Osteocyte (in vitro differentiated cells): Measurements from ENCODE around the gene RBM18. TPM values are rescaled to one million over a fixed set of nuclear protein-coding genes. Genes with fewer than 3 reads are reported as not detected.

Experiments used
- DNase-seq: peaks from one replicate; pipeline ENCODE4 v3.0.0; 2021; ENCODE audit warnings: mixed read lengths; ENCODE audit not compliant: unreplicated experiment; ENCODE audit errors: extremely low spot score
- H3K27ac Mint-ChIP-seq: one replicate; pipeline ENCODE4 v1.8.0; 2021; ENCODE audit warnings: mild to moderate bottlenecking, mixed read lengths; ENCODE audit not compliant: unreplicated experiment
- H3K27me3 Mint-ChIP-seq: one replicate; pipeline ENCODE4 v1.8.0; 2021; ENCODE audit warnings: mixed read lengths; ENCODE audit not compliant: unreplicated experiment
- H3K36me3 Mint-ChIP-seq: one replicate; pipeline ENCODE4 v1.8.0; 2021; ENCODE audit warnings: mixed read lengths; ENCODE audit not compliant: unreplicated experiment
- H3K4me1 Mint-ChIP-seq: one replicate; pipeline ENCODE4 v1.8.0; 2021; ENCODE audit warnings: mixed read lengths; ENCODE audit not compliant: unreplicated experiment
- H3K4me3 Mint-ChIP-seq: one replicate; pipeline ENCODE4 v1.8.0; 2021; ENCODE audit warnings: mild to moderate bottlenecking, moderate library complexity, mixed read lengths; ENCODE audit not compliant: unreplicated experiment
- H3K9me3 Mint-ChIP-seq: one replicate; pipeline ENCODE4 v1.8.0; 2021; ENCODE audit warnings: mixed read lengths; ENCODE audit not compliant: unreplicated experiment
- CTCF ChIP-seq: fragments of 200-600 bp; sonication (generic); IDR thresholded peaks from 2 replicates; pipeline ENCODE4 v1.5.0; 2021; ENCODE audit warnings: antibody characterized with exemption, mild to moderate bottlenecking, moderate library complexity
- total RNA-seq: library from RNA; stranded (reverse); gene quantifications from 2 replicates; pipeline ENCODE4 v1.2.1, GENCODE V29; 2021

Gene RBM18
- total RNA-seq, 1 donor from 2014 or later = 24.2 TPM

GRCh38 chr9:122204491-122204890, 60.1 kb downstream of the RBM18 start:
- H3K36me3 Mint-ChIP-seq = no peaks in the 10 kb centered on the region
- no peak for TF ChIP-seq CTCF
- H3K4me1 Mint-ChIP-seq = peaks cover 28% of the 10 kb centered on the region
- H3K27me3 Mint-ChIP-seq = peaks cover 9% of the 10 kb centered on the region
- no peaks in the 10 kb centered on the region for H3K9me3 Mint-ChIP-seq
- no peak overlapping the region for H3K4me3 Mint-ChIP-seq
- no peak for DNase-seq
- H3K27ac Mint-ChIP-seq = no peak overlapping the region

- no peak for TF ChIP-seq CTCF
These were observed 60.6 kb downstream of the RBM18 start for GRCh38 chr9:122204055-122204454.

DNA sequence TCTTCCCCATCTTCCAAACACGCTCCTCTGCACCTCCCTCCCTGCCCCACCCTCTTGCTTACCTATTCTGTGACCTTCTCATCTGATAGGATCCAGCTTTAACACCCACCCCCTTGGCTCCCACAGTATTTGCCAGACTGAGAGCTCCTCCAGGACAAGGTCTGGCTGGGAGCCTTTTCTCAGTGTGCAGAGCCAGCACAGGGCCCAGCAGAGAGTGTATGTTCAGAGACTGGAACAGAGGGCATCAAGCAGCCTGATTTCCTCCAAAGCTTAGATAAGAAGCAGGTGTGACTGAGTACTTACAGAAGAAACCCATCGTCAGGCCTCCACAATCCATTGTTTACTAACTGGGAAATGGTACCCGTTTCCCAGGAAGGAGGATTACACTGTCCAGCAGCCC, 62.5 kb downstream of the RBM18 start:
- H3K9me3 Mint-ChIP-seq = no peaks in the 10 kb centered on the region
- H3K4me3 Mint-ChIP-seq = no peak overlapping the region
- peaks cover 25% of the 10 kb centered on the region for H3K4me1 Mint-ChIP-seq
- H3K36me3 Mint-ChIP-seq = no peaks in the 10 kb centered on the region
- peaks cover 15% of the 10 kb centered on the region for H3K27me3 Mint-ChIP-seq
- H3K27ac Mint-ChIP-seq = no peak overlapping the region
- no peak for DNase-seq
- no peak for TF ChIP-seq CTCF

More at GRCh38 chr9:122204055-122204454, 60.6 kb downstream of the RBM18 start:
- no peaks in the 10 kb centered on the region for H3K36me3 Mint-ChIP-seq
- H3K9me3 Mint-ChIP-seq = no peaks in the 10 kb centered on the region
- no peak overlapping the region for H3K4me3 Mint-ChIP-seq
- peaks cover 28% of the 10 kb centered on the region for H3K4me1 Mint-ChIP-seq
- H3K27me3 Mint-ChIP-seq = peaks cover 9% of the 10 kb centered on the region
- H3K27ac Mint-ChIP-seq = no peak overlapping the region
- DNase-seq = no peak

DNA sequence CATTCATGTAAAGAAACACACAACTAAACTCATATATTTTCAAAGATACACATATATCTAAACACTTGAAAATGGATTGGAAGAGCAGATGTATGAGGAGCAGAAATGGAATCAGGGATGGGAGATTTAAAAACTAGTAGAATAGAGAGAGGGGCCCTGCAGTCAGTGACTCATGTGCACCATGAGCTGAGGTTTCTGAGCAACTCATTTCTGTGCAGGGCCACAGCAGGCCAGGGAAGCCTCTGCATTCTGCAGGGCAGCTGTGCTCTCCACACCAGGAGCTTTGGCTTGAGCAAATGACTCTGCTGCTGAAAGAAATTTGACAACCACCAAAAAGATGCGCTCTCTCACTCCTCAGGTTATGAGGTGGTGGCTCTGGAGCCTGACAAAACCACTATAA, 63.0 kb downstream of the RBM18 start:
- H3K4me3 Mint-ChIP-seq = no peak overlapping the region
- H3K27ac Mint-ChIP-seq = no peak overlapping the region
- H3K4me1 Mint-ChIP-seq = peaks cover 20% of the 10 kb centered on the region
- H3K27me3 Mint-ChIP-seq = peaks cover 20% of the 10 kb centered on the region
- DNase-seq = no peak
- no peak for TF ChIP-seq CTCF
- H3K9me3 Mint-ChIP-seq = no peaks in the 10 kb centered on the region
- no peaks in the 10 kb centered on the region for H3K36me3 Mint-ChIP-seq

DNA sequence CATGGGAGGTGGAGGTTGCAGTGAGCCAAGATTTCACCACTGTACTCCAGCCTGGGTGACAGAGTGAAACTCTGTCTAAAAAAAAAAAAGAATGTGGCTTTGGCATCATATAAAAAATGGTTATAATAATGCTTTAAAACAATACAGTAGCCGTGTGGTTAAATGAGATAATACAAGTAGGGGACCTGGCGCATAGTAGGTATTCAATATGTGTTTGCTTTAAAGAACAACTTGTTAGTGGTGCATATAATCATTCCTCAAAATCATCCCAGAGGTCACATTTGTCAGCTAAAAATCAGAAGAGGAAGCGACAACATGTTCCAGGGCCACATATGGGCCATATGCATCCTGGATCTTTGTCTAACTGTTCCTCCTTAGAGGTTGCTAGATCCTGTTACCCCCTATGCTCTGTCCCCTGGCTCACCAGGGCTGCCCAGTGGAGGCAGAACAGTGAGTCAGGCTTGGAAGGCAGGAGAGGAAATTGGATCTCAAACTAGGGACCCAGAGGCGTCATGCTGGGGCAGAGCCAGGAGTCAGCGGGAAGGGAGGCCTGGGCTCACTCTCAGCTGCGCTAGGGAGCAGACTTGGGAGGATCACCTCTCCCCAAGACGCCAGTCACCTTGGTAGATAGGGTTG, 63.6 kb downstream of the RBM18 start:
- no peak overlapping the region for H3K4me3 Mint-ChIP-seq
- peaks cover 20% of the 10 kb centered on the region for H3K27me3 Mint-ChIP-seq
- TF ChIP-seq CTCF = no peak
- H3K9me3 Mint-ChIP-seq = no peaks in the 10 kb centered on the region
- DNase-seq = no peak
- H3K4me1 Mint-ChIP-seq = peaks cover 14% of the 10 kb centered on the region
- no peak overlapping the region for H3K27ac Mint-ChIP-seq
- no peaks in the 10 kb centered on the region for H3K36me3 Mint-ChIP-seq
